HG02973 (cell line): ENCODE results near the gene FCGR1A.
"Not testable (repeated sequence)": the region's sequence is repeated elsewhere in the genome, so short reads cannot be mapped to it uniquely, and the experiment has no call there.

ENCODE experiments used
- ATAC-seq: cut with Tn5 transposase; IDR thresholded peaks from one replicate; pipeline ENCODE4 v1.9.1; 2021; ENCODE audit warnings: moderate library complexity; ENCODE audit not compliant: unreplicated experiment

Gene FCGR1A

DNA sequence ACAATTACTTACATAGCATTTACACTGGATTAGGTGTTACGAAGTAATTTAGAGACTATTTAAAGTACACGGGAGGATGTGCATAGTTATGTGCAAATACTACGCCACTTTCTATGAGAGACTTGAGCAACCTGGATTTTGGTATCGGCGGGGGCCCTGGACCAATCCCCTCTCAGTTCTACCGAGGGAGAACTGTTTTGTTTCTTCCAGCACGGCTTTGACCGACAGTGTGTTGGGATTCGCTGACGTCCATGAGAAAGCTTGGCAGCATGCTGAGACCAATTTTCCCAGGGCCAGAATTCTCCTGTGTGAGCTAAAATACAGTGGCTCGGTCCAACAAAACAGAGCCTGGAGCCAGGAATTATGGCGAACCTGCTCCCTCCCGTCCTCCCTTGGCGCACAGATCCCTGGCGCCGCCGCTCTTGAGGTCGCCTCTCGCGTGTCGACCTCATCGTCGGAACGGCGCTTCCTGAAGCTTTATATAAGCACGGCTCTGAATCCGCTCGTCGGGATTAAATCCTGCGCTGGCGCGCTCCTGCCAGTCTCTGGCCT, 49.3 kb downstream of the FCGR1A start:
- ATAC-seq = peak; percentile 2

DNA sequence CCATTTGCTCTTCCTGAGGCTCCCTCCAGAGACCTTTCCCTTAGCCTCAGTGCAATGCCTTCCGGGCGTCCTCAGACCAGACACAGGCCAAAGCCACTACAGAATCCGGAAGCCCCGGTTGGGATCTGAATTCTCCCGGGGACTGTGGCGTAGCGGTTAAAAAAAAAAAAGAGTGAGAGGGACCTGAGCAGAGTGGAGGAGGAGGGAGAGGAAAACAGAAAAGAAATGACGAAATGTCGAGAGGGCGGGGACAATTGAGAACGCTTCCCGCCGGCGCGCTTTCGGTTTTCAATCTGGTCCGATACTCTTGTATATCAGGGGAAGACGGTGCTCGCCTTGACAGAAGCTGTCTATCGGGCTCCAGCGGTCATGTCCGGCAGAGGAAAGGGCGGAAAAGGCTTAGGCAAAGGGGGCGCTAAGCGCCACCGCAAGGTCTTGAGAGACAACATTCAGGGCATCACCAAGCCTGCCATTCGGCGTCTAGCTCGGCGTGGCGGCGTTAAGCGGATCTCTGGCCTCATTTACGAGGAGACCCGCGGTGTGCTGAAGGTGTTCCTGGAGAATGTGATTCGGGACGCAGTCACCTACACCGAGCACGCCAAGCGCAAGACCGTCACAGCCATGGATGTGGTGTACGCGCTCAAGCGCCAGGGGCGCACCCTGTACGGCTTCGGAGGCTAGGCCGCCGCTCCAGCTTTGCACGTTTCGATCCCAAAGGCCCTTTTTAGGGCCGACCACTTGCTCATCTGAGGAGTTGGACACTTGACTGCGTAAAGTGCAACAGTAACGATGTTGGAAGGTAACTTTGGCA, 50.0 kb downstream of the FCGR1A start:
- peak; percentile 65 for ATAC-seq

DNA sequence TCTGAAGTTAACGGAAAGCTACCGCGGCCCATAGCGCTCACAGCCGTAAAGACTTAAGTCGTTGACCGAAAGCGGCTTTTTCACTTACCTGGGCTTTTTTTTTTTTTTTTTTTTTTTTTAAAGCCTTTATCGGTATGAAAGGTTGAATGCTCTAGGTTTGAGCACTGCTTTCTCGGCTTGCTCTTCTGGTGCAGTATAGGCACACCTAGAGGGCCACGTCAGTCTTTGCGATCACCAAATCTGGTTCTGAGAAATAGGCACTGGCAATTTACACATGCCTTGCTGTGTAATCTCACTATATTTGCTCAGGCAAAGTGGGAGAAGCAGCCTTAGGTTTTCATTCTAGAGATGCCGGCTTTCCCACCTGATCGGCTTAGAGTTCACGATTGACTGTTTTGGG, 50.6 kb downstream of the FCGR1A start:
- peak; percentile 8 for ATAC-seq

DNA sequence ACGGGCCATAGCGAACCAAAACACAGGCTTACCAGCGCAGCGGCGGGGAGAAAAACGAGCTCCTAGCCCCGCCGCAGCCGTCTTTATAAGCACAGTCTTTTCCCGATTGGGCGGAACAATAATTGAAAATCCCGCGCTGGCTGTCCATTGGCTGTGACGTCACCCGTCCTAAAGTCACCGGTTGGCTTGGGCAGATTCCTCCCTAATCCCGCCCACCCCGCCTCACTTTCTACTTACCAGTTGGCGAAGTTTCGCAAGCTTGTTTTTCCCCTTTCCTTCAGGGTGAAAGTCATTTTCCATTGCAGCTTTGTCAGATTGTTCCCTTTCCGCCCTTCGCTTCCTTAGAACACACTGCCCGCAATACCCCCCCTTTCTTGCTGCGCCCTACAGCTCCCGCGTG, 58.7 kb downstream of the FCGR1A start:
- ATAC-seq = not testable (repeated sequence)
